Measurements from ENCODE around the gene RPL7L1.

RPL7L1 gene

DNA sequence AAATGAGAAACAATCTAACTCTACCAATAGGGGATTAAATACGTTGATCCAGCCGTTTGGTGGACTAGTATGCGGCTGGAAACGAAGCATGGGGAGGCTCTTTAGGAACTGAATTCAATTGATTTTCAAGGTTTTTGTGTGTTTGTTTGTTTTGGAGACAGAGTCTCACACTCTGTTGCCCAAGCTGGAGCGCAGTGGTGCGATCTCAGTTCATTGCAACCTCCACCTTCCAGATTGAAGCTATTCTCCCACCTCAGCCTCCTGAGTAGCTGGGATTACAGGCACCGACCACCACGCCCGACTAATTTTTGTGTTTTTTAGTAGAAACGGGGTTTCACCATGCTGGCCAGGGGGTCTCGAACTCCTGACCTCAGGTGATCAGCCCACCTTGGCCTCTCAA lies 57.0 kb downstream of the RPL7L1 start:
- no peak for DNase-seq

GRCh38 chr6:42937548-42938427 lies 58.4 kb downstream of the RPL7L1 start:
- DNase-seq, result no peak

GRCh38 chr6:42938428-42938796 lies 59.0 kb downstream of the RPL7L1 start:
- no peak for DNase-seq

GRCh38 chr6:42938987-42939809 lies 59.8 kb downstream of the RPL7L1 start:
- DNase-seq, result no peak

All from NCI-H69 (cell line).